ENCODE results near the gene IL36RN. TPM values are rescaled to one million over a fixed set of nuclear protein-coding genes. Genes with fewer than 3 reads are reported as not detected.

Gene IL36RN
- total RNA-seq, 1 experiment from 2014 or later: 0.36 TPM

DNA sequence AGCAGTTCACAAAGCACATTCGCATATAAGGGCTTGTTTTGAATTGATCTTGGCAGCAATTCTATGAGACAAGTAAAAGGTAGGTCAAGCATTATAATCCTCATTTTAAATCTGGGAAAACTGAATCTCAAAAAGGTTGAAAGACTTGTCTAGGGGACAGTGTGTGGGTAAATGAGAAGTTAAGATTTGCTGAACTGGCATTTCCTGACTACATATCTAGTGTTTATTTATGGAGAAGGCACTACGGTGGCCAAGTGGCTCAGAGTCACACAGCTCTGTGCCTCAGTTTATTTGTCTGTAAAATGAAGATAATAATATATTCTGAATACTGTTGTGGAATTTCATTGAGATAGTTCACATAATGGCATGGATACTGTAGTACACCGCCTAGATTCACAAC lies 52.1 kb downstream of the IL36RN start:
- Histone ChIP-seq H3K9ac (ENCODE audit: low read length) (no peak overlapping the region), H3K9me2 (replicated peaks; ENCODE audit: low read length) (no peaks in the 10 kb centered on the region), H3K9me3 (ENCODE audit: low read length) (no peaks in the 10 kb centered on the region), H2AFZ (ENCODE audit: low read length) (no peak overlapping the region), H3K4me1 (ENCODE audit: insufficient read depth, low read length) (peaks cover 10% of the 10 kb centered on the region), H3F3A (ENCODE audit: low read length, unreplicated experiment) (no peaks in the 10 kb centered on the region), H3K4me2 (ENCODE audit: low read length) (no peak overlapping the region), H3K4me3 (ENCODE audit: low read length) (no peak overlapping the region), H3K79me2 (ENCODE audit: low read length) (no peaks in the 10 kb centered on the region), H3K36me3 (ENCODE audit: low read depth, low read length) (no peaks in the 10 kb centered on the region), H3K27me3 (ENCODE audit: low read length) (no peaks in the 10 kb centered on the region), H4K20me1 (ENCODE audit: low read length) (no peaks in the 10 kb centered on the region), H3K27ac (ENCODE audit: low read length) (no peak overlapping the region)
- TF ChIP-seq CTCF (conservative IDR thresholded peaks at IDR 0.05; ENCODE audit: low read depth, low read length): no peak
- no peak for TF ChIP-seq EZH2phosphoT487 (IDR thresholded peaks at IDR 0.05; ENCODE audit: borderline replicate concordance, low read length)
- TF ChIP-seq EZH2 (IDR thresholded peaks at IDR 0.05; ENCODE audit: low read length, unreplicated experiment): no peak
- DNase-seq (no peak), ATAC-seq (no peak)
- no TSS peak for BruUV-seq (replicated peaks)
- ChIA-PET POLR2A (ENCODE audit: unreplicated experiment) (no interaction called here), CTCF (no interaction called here)
- intact Hi-C loops (cut with micrococcal nuclease): no loop called here

- no peaks in the 10 kb centered on the region for H3K36me3 ChIP-seq (ENCODE audit: low read depth, low read length)
- ChIA-PET CTCF (no interaction called here), POLR2A (ENCODE audit: unreplicated experiment) (interaction anchor here (0.6 kb wide), 1 partner anchor 349 kb away, joined by 3 read pairs; no protein-coding TSS in a partner anchor)
- no peaks in the 10 kb centered on the region for H3K9me3 ChIP-seq (ENCODE audit: low read length)
- no peaks in the 10 kb centered on the region for H3F3A ChIP-seq (ENCODE audit: low read length, unreplicated experiment)
- intact Hi-C loops (cut with micrococcal nuclease): no loop called here
- no peaks in the 10 kb centered on the region for H3K9me2 ChIP-seq (replicated peaks; ENCODE audit: low read length)
- H3K27me3 ChIP-seq (ENCODE audit: low read length): no peaks in the 10 kb centered on the region
- H4K20me1 ChIP-seq (ENCODE audit: low read length): no peaks in the 10 kb centered on the region
- DNase-seq: no peak
- BruUV-seq (replicated peaks): no TSS peak
- ATAC-seq: no peak
- no peak overlapping the region for H2AFZ ChIP-seq (ENCODE audit: low read length)
- H3K79me2 ChIP-seq (ENCODE audit: low read length): no peaks in the 10 kb centered on the region
- H3K4me1 ChIP-seq (ENCODE audit: insufficient read depth, low read length): peaks cover 17% of the 10 kb centered on the region
- H3K27ac ChIP-seq (ENCODE audit: low read length): no peak overlapping the region
- no peak overlapping the region for H3K4me2 ChIP-seq (ENCODE audit: low read length)
- TF ChIP-seq CTCF (conservative IDR thresholded peaks at IDR 0.05; ENCODE audit: low read depth, low read length) (no peak), EZH2phosphoT487 (IDR thresholded peaks at IDR 0.05; ENCODE audit: borderline replicate concordance, low read length) (no peak), EZH2 (IDR thresholded peaks at IDR 0.05; ENCODE audit: low read length, unreplicated experiment) (no peak)
- H3K4me3 ChIP-seq (ENCODE audit: low read length): no peak overlapping the region
- no peak overlapping the region for H3K9ac ChIP-seq (ENCODE audit: low read length)
Observed at GRCh38 chr2:113111823-113112287, 52.9 kb downstream of the IL36RN start.

GRCh38 chr2:113112441-113112840 lies 53.4 kb downstream of the IL36RN start:
- CTCF ChIA-PET: no interaction called here
- BruUV-seq (replicated peaks): no TSS peak
- DNase-seq (no peak), ATAC-seq (no peak)
- POLR2A ChIA-PET (ENCODE audit: unreplicated experiment): no interaction called here
- Histone ChIP-seq H2AFZ (ENCODE audit: low read length) (no peak overlapping the region), H3K36me3 (ENCODE audit: low read depth, low read length) (no peaks in the 10 kb centered on the region), H3K79me2 (ENCODE audit: low read length) (no peaks in the 10 kb centered on the region), H3K9me2 (replicated peaks; ENCODE audit: low read length) (no peaks in the 10 kb centered on the region), H3K9ac (ENCODE audit: low read length) (no peak overlapping the region), H3K4me1 (ENCODE audit: insufficient read depth, low read length) (peaks cover 23% of the 10 kb centered on the region), H3K27me3 (ENCODE audit: low read length) (no peaks in the 10 kb centered on the region), H3K27ac (ENCODE audit: low read length) (no peak overlapping the region), H3K4me3 (ENCODE audit: low read length) (no peak overlapping the region), H3K9me3 (ENCODE audit: low read length) (no peaks in the 10 kb centered on the region), H3K4me2 (ENCODE audit: low read length) (no peak overlapping the region), H3F3A (ENCODE audit: low read length, unreplicated experiment) (no peaks in the 10 kb centered on the region), H4K20me1 (ENCODE audit: low read length) (no peaks in the 10 kb centered on the region)
- no peak for TF ChIP-seq EZH2phosphoT487 (IDR thresholded peaks at IDR 0.05; ENCODE audit: borderline replicate concordance, low read length)
- intact Hi-C loops (cut with micrococcal nuclease): no loop called here

Data from PC-3 (cell line).